ENCODE data around the gene POLR2F. TPM values are rescaled to one million over a fixed set of nuclear protein-coding genes. Genes with fewer than 3 reads are reported as not detected.

Gene POLR2F
- total and polyA plus RNA-seq, 4 donors = 21.4 to 152 (median 56.3) TPM

DNA sequence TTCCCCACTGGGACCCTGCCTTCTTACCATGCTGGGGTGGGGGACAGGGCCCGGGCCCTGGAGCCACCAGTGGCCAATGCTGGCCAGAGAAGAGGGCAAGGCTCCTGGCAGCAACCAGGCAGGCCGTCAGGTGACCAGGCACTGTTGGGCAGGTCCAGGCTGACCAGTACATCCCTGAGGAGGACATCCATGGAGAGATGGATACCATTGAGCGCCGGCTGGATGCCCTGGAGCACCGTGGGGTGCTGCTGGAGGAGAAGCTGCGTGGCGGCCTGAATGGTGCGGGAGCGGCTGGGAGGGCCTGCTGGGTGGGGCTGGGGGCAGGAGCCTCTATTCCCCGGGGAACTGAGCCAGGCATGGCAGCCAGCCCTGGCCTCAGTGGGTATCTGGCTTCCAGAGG, 21.1 kb upstream of the POLR2F start:
- H3K27me3 ChIP-seq (ENCODE audit: control insufficient read depth in 4 of 4, insufficient read depth in 4 of 4, low read length in 3 of 4) = no peaks in the 10 kb centered on the region
- peaks cover 6 to 17% (median 10%) of the 10 kb centered on the region in 4 donors for H3K4me1 ChIP-seq (ENCODE audit: control insufficient read depth in 4 of 4, insufficient read depth in 4 of 4, low read length in 3 of 4)
- DNase-seq (ENCODE audit: low spot score) = no peak
- WGBS = 94% methylated on average over 10 of the region's 10 CpGs
- H3K4me3 ChIP-seq (ENCODE audit: low read depth in 1 of 3, low read length in 3 of 3) = no peak overlapping the region
- H3K9ac ChIP-seq (ENCODE audit: low read depth in 1 of 2, low read length in 2 of 2) = no peak overlapping the region
- H3K36me3 ChIP-seq (ENCODE audit: control insufficient read depth in 4 of 4, insufficient read depth in 3 of 4, low read depth in 1 of 4, low read length in 3 of 4) = peaks cover 0 to 18% (median 3%) of the 10 kb centered on the region in 4 donors
- no peaks in the 10 kb centered on the region for H3K9me3 ChIP-seq (ENCODE audit: control insufficient read depth in 4 of 4, low read length in 3 of 4)
- H3K27ac ChIP-seq (ENCODE audit: low read depth in 1 of 2, low read length in 2 of 2) = no peak overlapping the region
- TF ChIP-seq REST (IDR thresholded peaks at IDR 0.05) (no peak), FOXA2 (IDR thresholded peaks at IDR 0.05) (no peak), NR2F2 (IDR thresholded peaks at IDR 0.05) (no peak), JUND (IDR thresholded peaks at IDR 0.05) (no peak), RAD21 (IDR thresholded peaks at IDR 0.05) (no peak), SP1 (IDR thresholded peaks at IDR 0.05) (no peak), MAX (IDR thresholded peaks at IDR 0.05) (no peak), FOXA1 (IDR thresholded peaks at IDR 0.05) (no peak), HNF4G (IDR thresholded peaks at IDR 0.05) (no peak), TAF1 (conservative IDR thresholded peaks at IDR 0.05) (no peak), GABPA (IDR thresholded peaks at IDR 0.05 in 1 of 2, conservative IDR thresholded peaks at IDR 0.05 in 1 of 2) (no peak), YY1 (IDR thresholded peaks at IDR 0.05) (no peak), HNF4A (conservative IDR thresholded peaks at IDR 0.05) (no peak), ATF3 (IDR thresholded peaks at IDR 0.05) (no peak), CTCF (IDR thresholded peaks at IDR 0.05; ENCODE audit: low read depth, low read length, missing input control) (no peak), EGR1 (IDR thresholded peaks at IDR 0.05; ENCODE audit: low read depth in 2 of 2) (no peak), RXRA (IDR thresholded peaks at IDR 0.05) (no peak)
- TF ChIP-seq, protein P1, sequence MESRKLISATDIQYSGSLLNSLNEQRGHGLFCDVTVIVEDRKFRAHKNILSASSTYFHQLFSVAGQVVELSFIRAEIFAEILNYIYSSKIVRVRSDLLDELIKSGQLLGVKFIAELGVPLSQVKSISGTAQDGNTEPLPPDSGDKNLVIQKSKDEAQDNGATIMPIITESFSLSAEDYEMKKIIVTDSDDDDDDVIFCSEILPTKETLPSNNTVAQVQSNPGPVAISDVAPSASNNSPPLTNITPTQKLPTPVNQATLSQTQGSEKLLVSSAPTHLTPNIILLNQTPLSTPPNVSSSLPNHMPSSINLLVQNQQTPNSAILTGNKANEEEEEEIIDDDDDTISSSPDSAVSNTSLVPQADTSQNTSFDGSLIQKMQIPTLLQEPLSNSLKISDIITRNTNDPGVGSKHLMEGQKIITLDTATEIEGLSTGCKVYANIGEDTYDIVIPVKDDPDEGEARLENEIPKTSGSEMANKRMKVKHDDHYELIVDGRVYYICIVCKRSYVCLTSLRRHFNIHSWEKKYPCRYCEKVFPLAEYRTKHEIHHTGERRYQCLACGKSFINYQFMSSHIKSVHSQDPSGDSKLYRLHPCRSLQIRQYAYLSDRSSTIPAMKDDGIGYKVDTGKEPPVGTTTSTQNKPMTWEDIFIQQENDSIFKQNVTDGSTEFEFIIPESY (IDR thresholded peaks at IDR 0.05) = no peak
